ENCODE measurements around the gene SPATA24. TPM values are rescaled to one million over a fixed set of nuclear protein-coding genes. Genes with fewer than 3 reads are reported as not detected.

SPATA24 gene
- polyA plus RNA-seq, 1 donor from 2014 or later = 4.7 TPM

- Mint-ChIP-seq H3K27ac (no peak overlapping the region), H3K4me3 (no peak overlapping the region), H3K9me3 (no peaks in the 10 kb centered on the region), H3K27me3 (no peaks in the 10 kb centered on the region), H3K4me1 (peaks cover 3 to 4% (median 3%) of the 10 kb centered on the region in 3 donors), H3K36me3 (peaks cover 9% of the 10 kb centered on the region)
Measured at GRCh38 chr5:139426203-139426885, 22.5 kb upstream of the SPATA24 start.

- no peak overlapping the region for H3K27ac Mint-ChIP-seq
- peaks cover 9% of the 10 kb centered on the region for H3K36me3 Mint-ChIP-seq
- no peaks in the 10 kb centered on the region for H3K9me3 Mint-ChIP-seq
- H3K4me3 Mint-ChIP-seq = no peak overlapping the region
- H3K27me3 Mint-ChIP-seq = no peaks in the 10 kb centered on the region
- peaks cover 3 to 4% (median 3%) of the 10 kb centered on the region in 3 donors for H3K4me1 Mint-ChIP-seq
Measured at GRCh38 chr5:139425497-139425896, 21.6 kb upstream of the SPATA24 start.

GRCh38 chr5:139422307-139422893 lies 18.5 kb upstream of the SPATA24 start:
- H3K9me3 Mint-ChIP-seq = no peaks in the 10 kb centered on the region
- no peak overlapping the region for H3K27ac Mint-ChIP-seq
- H3K4me1 Mint-ChIP-seq = peaks cover 3 to 4% (median 3%) of the 10 kb centered on the region in 3 donors
- no peaks in the 10 kb centered on the region for H3K27me3 Mint-ChIP-seq
- peaks cover 9% of the 10 kb centered on the region for H3K36me3 Mint-ChIP-seq
- no peak overlapping the region for H3K4me3 Mint-ChIP-seq

- H3K27me3 Mint-ChIP-seq = no peaks in the 10 kb centered on the region
- H3K4me3 Mint-ChIP-seq = no peak overlapping the region
- no peaks in the 10 kb centered on the region for H3K9me3 Mint-ChIP-seq
- peaks cover 6% of the 10 kb centered on the region for H3K36me3 Mint-ChIP-seq
- H3K27ac Mint-ChIP-seq = no peak overlapping the region
- H3K4me1 Mint-ChIP-seq = peaks cover 3 to 4% (median 3%) of the 10 kb centered on the region in 3 donors
Measured at GRCh38 chr5:139419226-139420192, 15.6 kb upstream of the SPATA24 start.

GRCh38 chr5:139418793-139419192 lies 14.9 kb upstream of the SPATA24 start:
- H3K36me3 Mint-ChIP-seq = peaks cover 6% of the 10 kb centered on the region
- no peak overlapping the region for H3K27ac Mint-ChIP-seq
- peaks cover 3 to 4% (median 3%) of the 10 kb centered on the region in 3 donors for H3K4me1 Mint-ChIP-seq
- no peak overlapping the region for H3K4me3 Mint-ChIP-seq
- no peaks in the 10 kb centered on the region for H3K27me3 Mint-ChIP-seq
- no peaks in the 10 kb centered on the region for H3K9me3 Mint-ChIP-seq

- Mint-ChIP-seq H3K36me3 (peaks cover 6% of the 10 kb centered on the region), H3K4me1 (peaks cover 0 to under 1% (median 0%) of the 10 kb centered on the region in 3 donors), H3K4me3 (no peak overlapping the region), H3K27ac (no peak overlapping the region), H3K27me3 (no peaks in the 10 kb centered on the region), H3K9me3 (no peaks in the 10 kb centered on the region)
Measured at GRCh38 chr5:139417214-139417613, 13.3 kb upstream of the SPATA24 start.

GRCh38 chr5:139416651-139417050 lies 12.8 kb upstream of the SPATA24 start:
- H3K36me3 Mint-ChIP-seq = peaks cover 6% of the 10 kb centered on the region
- no peaks in the 10 kb centered on the region for H3K9me3 Mint-ChIP-seq
- H3K27ac Mint-ChIP-seq = no peak overlapping the region
- no peaks in the 10 kb centered on the region for H3K4me1 Mint-ChIP-seq
- no peak overlapping the region for H3K4me3 Mint-ChIP-seq
- H3K27me3 Mint-ChIP-seq = no peaks in the 10 kb centered on the region

- no peaks in the 10 kb centered on the region for H3K4me1 Mint-ChIP-seq
- H3K4me3 Mint-ChIP-seq = no peak overlapping the region
- no peaks in the 10 kb centered on the region for H3K27me3 Mint-ChIP-seq
Measured at GRCh38 chr5:139415869-139416268, 12.0 kb upstream of the SPATA24 start.

GRCh38 chr5:139415221-139415861 lies 11.5 kb upstream of the SPATA24 start:
- Mint-ChIP-seq H3K4me1 (no peaks in the 10 kb centered on the region), H3K27me3 (no peaks in the 10 kb centered on the region), H3K36me3 (peaks cover 6% of the 10 kb centered on the region), H3K9me3 (no peaks in the 10 kb centered on the region), H3K4me3 (no peak overlapping the region), H3K27ac (no peak overlapping the region)

More at GRCh38 chr5:139415869-139416268, 12.0 kb upstream of the SPATA24 start:
- Mint-ChIP-seq H3K27ac (no peak overlapping the region), H3K9me3 (no peaks in the 10 kb centered on the region), H3K36me3 (peaks cover 6% of the 10 kb centered on the region)

GRCh38 chr5:139414581-139415130 lies 10.8 kb upstream of the SPATA24 start:
- H3K36me3 Mint-ChIP-seq = peaks cover 3% of the 10 kb centered on the region
- peaks cover 0 to 1% (median 0%) of the 10 kb centered on the region in 3 donors for H3K4me1 Mint-ChIP-seq
- no peaks in the 10 kb centered on the region for H3K9me3 Mint-ChIP-seq
- no peak overlapping the region for H3K27ac Mint-ChIP-seq
- no peaks in the 10 kb centered on the region for H3K27me3 Mint-ChIP-seq
- no peak overlapping the region for H3K4me3 Mint-ChIP-seq

GRCh38 chr5:139413963-139414362 lies 10.1 kb upstream of the SPATA24 start:
- Mint-ChIP-seq H3K9me3 (no peaks in the 10 kb centered on the region), H3K4me1 (peaks cover 0 to 3% (median 0%) of the 10 kb centered on the region in 3 donors), H3K36me3 (no peaks in the 10 kb centered on the region), H3K27me3 (no peaks in the 10 kb centered on the region), H3K4me3 (no peak overlapping the region), H3K27ac (no peak overlapping the region)

GRCh38 chr5:139413153-139413552 lies 9.3 kb upstream of the SPATA24 start:
- Mint-ChIP-seq H3K4me1 (peaks cover 0 to 6% (median 0%) of the 10 kb centered on the region in 3 donors), H3K36me3 (no peaks in the 10 kb centered on the region), H3K9me3 (no peaks in the 10 kb centered on the region), H3K27ac (no peak overlapping the region), H3K4me3 (no peak overlapping the region), H3K27me3 (no peaks in the 10 kb centered on the region)

GRCh38 chr5:139410993-139411828 lies 7.3 kb upstream of the SPATA24 start:
- Mint-ChIP-seq H3K27ac (no peak overlapping the region), H3K36me3 (no peaks in the 10 kb centered on the region), H3K9me3 (no peaks in the 10 kb centered on the region), H3K27me3 (no peaks in the 10 kb centered on the region), H3K4me3 (no peak overlapping the region), H3K4me1 (peaks cover 8 to 20% (median 13%) of the 10 kb centered on the region in 3 donors)

All from IgD-negative memory B cell (primary cell).